ENCODE results near the gene MACROH2A1. TPM values are rescaled to one million over a fixed set of nuclear protein-coding genes. Genes with fewer than 3 reads are reported as not detected.

Gene MACROH2A1
- total and polyA plus RNA-seq, 9 of the 15 experiments (the other 6 are each of a cell fraction or from before 2014, with no cell fraction given), result 44.9 to 289 (median 193) TPM

GRCh38 chr5:135324897-135325650 lies 74.0 kb downstream of the MACROH2A1 start:
- in situ Hi-C loops (cut with MboI), result no loop called here
- Histone ChIP-seq H3K4me1 (replicated peaks in 1 of 2; ENCODE audit: control insufficient read depth in 2 of 2, insufficient read depth in 2 of 2, low read length in 2 of 2) (peaks cover 6 to 23% of the 10 kb centered on the region in 2 experiments; a peak in 3 of 5 replicates), H2AFZ (ENCODE audit: low read depth, low read length) (no peak overlapping the region), H3K9me3 (replicated peaks; ENCODE audit: control insufficient read depth, insufficient read depth, low read depth, low read length) (no peaks in the 10 kb centered on the region), H3K9ac (ENCODE audit: insufficient read depth in 1 of 2, low read depth in 2 of 2, low read length in 2 of 2) (peak overlapping the region in 1 of 2 experiments; percentile 8; a peak in 1 of 4 replicates), H3K36me3 (ENCODE audit: control insufficient read depth, insufficient read depth, low read length) (no peaks in the 10 kb centered on the region), H4K20me1 (replicated peaks; ENCODE audit: control insufficient read depth, insufficient read depth, low read length) (peaks cover 11% of the 10 kb centered on the region; the same call in 1 of the 2 replicates), H3K27me3 (ENCODE audit: control insufficient read depth in 2 of 2, insufficient read depth in 2 of 2, low read length in 2 of 2) (no peaks in the 10 kb centered on the region), H3K27ac (ENCODE audit: extremely low read depth, low read depth, low read length) (no peak overlapping the region), H3K9me1 (ENCODE audit: control insufficient read depth, insufficient read depth, low read length) (peaks cover 4% of the 10 kb centered on the region), H3K4me2 (ENCODE audit: insufficient read depth, low read length) (no peak overlapping the region), H3K79me2 (ENCODE audit: control insufficient read depth, insufficient read depth, low read length) (no peaks in the 10 kb centered on the region), H3K4me3 (no peak overlapping the region)
- no TSS peak for BruUV-seq (replicated peaks)
- 54% methylated on average over 16 of the region's 17 CpGs for WGBS (ENCODE audit: insufficient coverage, low coverage, missing lambda C conversion rate)
- ATAC-seq (peak; percentile 58), FAIRE-seq (peak; percentile 79), DNase-seq (ENCODE audit: extremely low read depth in 1 of 4, low spot score in 3 of 4) (peak in 2 of 4 experiments; percentile 33 to 53)
- ChIA-PET CTCF (ENCODE audit: low intra/inter-chr PET ratio) (no interaction called here), POLR2A (interaction anchor here (0.6 to 1.3 kb wide), 7 partner anchors 10 to 300 kb away, joined by 3 to 6 read pairs (median 3); no protein-coding TSS in a partner anchor)
- no peak for TF ChIP-seq TAF1 (IDR thresholded peaks at IDR 0.05; ENCODE audit: control insufficient read depth, extremely low read depth, insufficient read depth, low read length, severe bottlenecking)
- TF ChIP-seq PML (IDR thresholded peaks at IDR 0.05; ENCODE audit: low read length), result no peak
- TF ChIP-seq FOSL1 (tag; conservative IDR thresholded peaks at IDR 0.05), result 0 out of 2 replicates have a peak, but pooled peaks have one; percentile 30
- 0 out of 2 replicates have a peak, but pooled peaks have one; percentile 16 for TF ChIP-seq ZNF263 (CRISPR knock-in tag; IDR thresholded peaks at IDR 0.05; ENCODE audit: borderline replicate concordance)
- TF ChIP-seq PKNOX1 (IDR thresholded peaks at IDR 0.05), result peak; percentile 81
- TF ChIP-seq CBX8 (IDR thresholded peaks at IDR 0.05; ENCODE audit: borderline replicate concordance, extremely low read depth, low read depth, low read length, poor library complexity, severe bottlenecking), result no peak
- 0 out of 2 replicates have a peak, but pooled peaks have one; percentile 23 for TF ChIP-seq ZNF431 (CRISPR knock-in tag; IDR thresholded peaks at IDR 0.05)
- no peak for TF ChIP-seq KLF1 (tag; IDR thresholded peaks at IDR 0.05)
- intact Hi-C loops (cut with micrococcal nuclease), result no loop called here

Measured in K562 (cell line).